T-cell (primary cell): ENCODE data around the gene SNAP47. TPM values are rescaled to one million over a fixed set of nuclear protein-coding genes. Genes with fewer than 3 reads are reported as not detected.

Experiments
- ATAC-seq, 4 experiments: fragments of 200-7000 bp in 3 of 4; fragments of 150-1000 bp in 1 of 4; cut with Tn5 transposase; replicated peaks in 1 of 4; 1 replicate in 3 of 4; 2 replicates in 1 of 4; pipeline ENCODE4 v1.10.0; 2021; ENCODE audit warnings: moderate library complexity in 3 of 4, mild to moderate bottlenecking in 2 of 4, moderate number of reproducible peaks in 1 of 4
- CTCF ChIA-PET, 2 donors: fragments of 300-600 bp; sonication (Branson Sonifier 250); formaldehyde crosslinking; loops; one replicate each; lab custom pipeline; 2022; ENCODE audit warnings: antibody characterized with exemption in 2 of 2; lab: Charles Lee
- POLR2A ChIA-PET, 2 donors: fragments of 300-600 bp; sonication (Branson Sonifier 250); formaldehyde crosslinking; loops; one replicate each; lab custom pipeline; 2022; ENCODE audit warnings: antibody characterized with exemption in 2 of 2; lab: Charles Lee
- DNase-seq, 35 experiments: peaks; one replicate each; pipeline versions ENCODE4 v3.0.0 to v3.0.0-alpha.2; 2013 to 2023
- H3K27ac ChIP-seq: one replicate; pipeline ENCODE4 v1.5.1; 2013; ENCODE audit warnings: low read length
- H3K27me3 ChIP-seq, 2 experiments: replicated peaks in 1 of 2; 1 replicate in 1 of 2; 2 replicates in 1 of 2; pipeline versions ENCODE4 v1.6.1 to v1.7.0; 2013; ENCODE audit warnings: low read length in 1 of 2, mixed read lengths in 1 of 2; ENCODE audit not compliant: control insufficient read depth in 2 of 2, insufficient read depth in 2 of 2; ENCODE audit errors: extremely low read depth in 1 of 2
- H3K36me3 ChIP-seq, 2 donors: 1 replicate in 1 of 2; 2 replicates in 1 of 2; pipeline versions ENCODE4 v1.6.1 to v1.7.0; 2013; ENCODE audit warnings: low read length in 1 of 2; ENCODE audit not compliant: control insufficient read depth in 2 of 2, insufficient read depth in 1 of 2; ENCODE audit errors: extremely low read depth in 1 of 2
- H3K4me1 ChIP-seq, 2 experiments: 1 replicate in 1 of 2; 2 replicates in 1 of 2; pipeline versions ENCODE4 v1.6.1 to v1.7.0; 2013; ENCODE audit warnings: low read length in 2 of 2, mixed read lengths in 1 of 2; ENCODE audit not compliant: insufficient read depth in 2 of 2, control insufficient read depth in 1 of 2; ENCODE audit errors: extremely low read depth in 1 of 2
- H3K4me3 ChIP-seq, 2 donors: 1 replicate in 1 of 2; 2 replicates in 1 of 2; pipeline versions ENCODE4 v1.5.1 to v1.7.0; 2013; ENCODE audit warnings: mild to moderate bottlenecking in 2 of 2, low read length in 1 of 2, moderate library complexity in 1 of 2; ENCODE audit not compliant: control insufficient read depth in 1 of 2; ENCODE audit errors: extremely low read depth in 1 of 2
- H3K9me3 ChIP-seq: 2 replicates; pipeline ENCODE4 v1.7.0; 2013
- H3K27ac Mint-ChIP-seq, 2 donors: one replicate each; pipeline ENCODE4 v1.8.0; 2020 to 2021; ENCODE audit warnings: mild to moderate bottlenecking in 2 of 2, mixed read lengths in 2 of 2
- H3K27me3 Mint-ChIP-seq, 2 donors: one replicate each; pipeline ENCODE4 v1.8.0; 2021 to 2022; ENCODE audit warnings: mixed read lengths in 2 of 2
- H3K36me3 Mint-ChIP-seq: one replicate; pipeline ENCODE4 v1.8.0; 2021; ENCODE audit warnings: mixed read lengths
- H3K4me1 Mint-ChIP-seq, 3 donors: one replicate each; pipeline ENCODE4 v1.8.0; 2020 to 2022; ENCODE audit warnings: mixed read lengths in 3 of 3, mild to moderate bottlenecking in 1 of 3
- H3K4me3 Mint-ChIP-seq, 3 donors: one replicate each; pipeline ENCODE4 v1.8.0; 2020 to 2022; ENCODE audit warnings: mild to moderate bottlenecking in 3 of 3, mixed read lengths in 3 of 3, moderate library complexity in 3 of 3
- H3K9me3 Mint-ChIP-seq, 3 donors: one replicate each; pipeline ENCODE4 v1.8.0; 2020 to 2022; ENCODE audit warnings: mixed read lengths in 3 of 3
- WGBS: methylation state at CpG from one replicate; pipeline ENCODE4 v1.1.5; 2013; ENCODE audit warnings: missing lambda C conversion rate; ENCODE audit not compliant: insufficient coverage; 5-methylcytosine and 5-hydroxymethylcytosine counted together
- total RNA-seq, 35 experiments: library from RNA in 6 of 35; stranded (reverse) in 6 of 35; fragments of 120-200 nt in 1 of 35; gene quantifications; one replicate each; pipeline versions ENCODE4 v1.2.1 to v1.2.4 and lab custom pipeline; 2013 to 2026

The SNAP47 gene
- total RNA-seq, 5 donors from 2014 or later (not counting 1 experiment from before 2014, with no cell fraction given) = 20.1 to 35.6 (median 30.7) TPM

GRCh38 chr1:227768125-227768439 is 32.8 kb downstream of the SNAP47 start:
- DNase-seq (no peak), ATAC-seq (no peak)
- ChIA-PET CTCF (no interaction called here), POLR2A (no interaction called here)
- Mint-ChIP-seq H3K4me3 (peak overlapping the region in 1 of 3 donors; percentile 77), H3K4me1 (peaks cover 52 to 68% (median 56%) of the 10 kb centered on the region in 3 donors), H3K9me3 (no peaks in the 10 kb centered on the region), H3K27me3 (no peaks in the 10 kb centered on the region), H3K36me3 (peaks cover 23% of the 10 kb centered on the region), H3K27ac (peak overlapping the region; percentile 6 to 95)
- Histone ChIP-seq H3K36me3 (peaks cover 7 to 15% of the 10 kb centered on the region in 2 donors), H3K4me3 (no peak overlapping the region), H3K4me1 (peaks cover 28 to 69% of the 10 kb centered on the region in 2 experiments), H3K27me3 (no peaks in the 10 kb centered on the region), H3K9me3 (no peaks in the 10 kb centered on the region), H3K27ac (no peak overlapping the region)
- WGBS = 96% methylated on average over 5 of the region's 7 CpGs

GRCh38 chr1:227768640-227769039 is 33.4 kb downstream of the SNAP47 start:
- no peaks in the 10 kb centered on the region for H3K27me3 Mint-ChIP-seq
- Histone ChIP-seq H3K9me3 (no peaks in the 10 kb centered on the region), H3K36me3 (peaks cover 7 to 15% of the 10 kb centered on the region in 2 donors), H3K27ac (no peak overlapping the region), H3K4me3 (no peak overlapping the region), H3K4me1 (peaks cover 23 to 69% of the 10 kb centered on the region in 2 experiments), H3K27me3 (no peaks in the 10 kb centered on the region)
- peaks cover 47 to 67% (median 55%) of the 10 kb centered on the region in 3 donors for H3K4me1 Mint-ChIP-seq
- DNase-seq (no peak), ATAC-seq (no peak)
- peaks cover 23% of the 10 kb centered on the region for H3K36me3 Mint-ChIP-seq
- H3K27ac Mint-ChIP-seq = no peak overlapping the region
- ChIA-PET POLR2A (no interaction called here), CTCF (no interaction called here)
- H3K9me3 Mint-ChIP-seq = no peaks in the 10 kb centered on the region
- 86% methylated on average over 1 of the region's 6 CpGs for WGBS
- H3K4me3 Mint-ChIP-seq = no peak overlapping the region

DNA sequence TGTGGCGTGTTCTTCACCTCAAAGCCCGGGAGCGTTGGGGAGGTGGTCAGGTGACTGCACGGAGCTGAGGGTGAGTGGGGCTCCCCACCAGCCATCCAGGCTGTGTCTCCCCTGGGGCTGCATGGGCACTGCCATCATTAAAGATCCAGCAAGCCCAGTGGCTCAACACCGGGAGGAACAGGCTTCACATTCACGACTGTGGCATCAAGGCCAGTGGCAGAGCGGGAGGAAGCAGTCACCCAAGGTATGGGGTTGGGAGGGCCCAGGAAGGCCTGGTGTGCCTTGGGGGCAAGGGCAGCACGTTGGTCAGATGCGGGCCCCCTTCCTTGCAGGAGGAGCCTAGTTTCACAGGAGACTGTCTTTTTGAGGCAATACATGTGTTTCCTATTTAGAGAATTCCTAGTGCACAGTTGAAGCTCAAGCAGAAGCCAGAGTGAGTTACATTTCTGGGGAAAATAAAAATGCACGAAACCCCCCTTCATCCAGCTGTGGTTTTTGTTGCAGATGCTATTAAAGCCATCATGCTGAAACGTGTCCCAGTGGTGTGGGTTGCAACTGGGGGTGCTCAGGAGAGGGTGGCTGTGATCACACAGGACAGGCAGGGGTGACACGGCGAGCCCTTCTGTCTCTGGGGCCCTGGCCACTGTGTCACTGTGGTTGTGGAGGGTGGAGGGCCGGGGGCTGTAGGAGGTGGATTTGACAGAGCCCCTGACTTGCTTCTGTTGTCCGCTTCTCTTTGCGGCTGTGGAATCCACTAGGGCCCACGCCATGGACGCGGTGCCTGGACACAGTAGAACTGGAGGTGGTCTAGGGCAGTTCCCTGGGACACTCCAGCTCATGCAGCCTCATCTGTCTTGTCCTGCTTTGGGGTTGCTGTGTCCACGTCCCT is 34.1 kb downstream of the SNAP47 start:
- H3K4me1 ChIP-seq = peaks cover 21 to 69% of the 10 kb centered on the region in 2 experiments
- POLR2A ChIA-PET = no interaction called here
- Mint-ChIP-seq H3K4me3 (no peak overlapping the region), H3K4me1 (peaks cover 47 to 67% (median 55%) of the 10 kb centered on the region in 3 donors), H3K27ac (no peak overlapping the region), H3K36me3 (peaks cover 29% of the 10 kb centered on the region), H3K27me3 (no peaks in the 10 kb centered on the region), H3K9me3 (no peaks in the 10 kb centered on the region)
- H3K27me3 ChIP-seq = no peaks in the 10 kb centered on the region
- CTCF ChIA-PET = no interaction called here
- DNase-seq (no peak), ATAC-seq (no peak)
- peaks cover 7 to 15% of the 10 kb centered on the region in 2 donors for H3K36me3 ChIP-seq
- 94% methylated on average over 13 of the region's 20 CpGs for WGBS
- no peak overlapping the region for H3K27ac ChIP-seq
- H3K9me3 ChIP-seq = no peaks in the 10 kb centered on the region
- no peak overlapping the region for H3K4me3 ChIP-seq

DNA sequence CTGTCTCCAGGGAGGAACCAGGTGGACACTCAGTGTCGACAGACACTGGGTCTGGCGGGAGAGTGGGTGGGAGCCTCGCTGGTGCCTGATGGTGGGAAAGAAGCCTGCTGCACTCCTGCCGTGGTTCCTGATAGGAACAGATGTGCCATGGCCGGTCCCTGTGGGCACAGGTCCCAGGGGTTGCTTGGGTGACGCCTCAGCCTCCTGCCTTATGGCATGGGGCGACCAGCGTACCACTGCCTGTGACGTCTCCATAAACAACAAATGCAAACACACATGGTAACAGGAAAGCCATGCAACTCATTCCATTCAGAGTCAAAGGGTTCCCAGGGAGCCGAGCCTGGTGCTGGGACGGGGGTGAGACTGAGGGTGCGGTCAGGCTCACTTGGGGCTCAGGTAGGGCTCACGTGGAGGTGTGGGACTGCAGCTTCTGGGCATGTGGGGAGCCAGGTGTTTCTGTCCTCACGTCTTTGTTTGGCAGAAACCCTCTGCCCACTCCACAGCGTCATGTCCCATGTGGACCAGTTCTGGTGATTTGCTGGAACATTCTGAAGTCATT is 34.8 kb downstream of the SNAP47 start:
- Histone ChIP-seq H3K4me3 (no peak overlapping the region), H3K27ac (no peak overlapping the region), H3K27me3 (no peaks in the 10 kb centered on the region), H3K9me3 (no peaks in the 10 kb centered on the region), H3K36me3 (peaks cover 8 to 18% of the 10 kb centered on the region in 2 donors), H3K4me1 (peaks cover 21 to 69% of the 10 kb centered on the region in 2 experiments)
- Mint-ChIP-seq H3K36me3 (peaks cover 31% of the 10 kb centered on the region), H3K9me3 (no peaks in the 10 kb centered on the region), H3K27ac (no peak overlapping the region), H3K4me1 (peaks cover 45 to 65% (median 55%) of the 10 kb centered on the region in 3 donors), H3K27me3 (no peaks in the 10 kb centered on the region), H3K4me3 (no peak overlapping the region)
- CTCF ChIA-PET = interaction anchor here in 1 of 2 donors (0.5 kb wide), 1 partner anchor 78 kb away, joined by 6 read pairs; no protein-coding TSS in a partner anchor
- ATAC-seq (no peak), DNase-seq (no peak)
- POLR2A ChIA-PET = no interaction called here
- WGBS = 96% methylated on average over 11 of the region's 15 CpGs

DNA sequence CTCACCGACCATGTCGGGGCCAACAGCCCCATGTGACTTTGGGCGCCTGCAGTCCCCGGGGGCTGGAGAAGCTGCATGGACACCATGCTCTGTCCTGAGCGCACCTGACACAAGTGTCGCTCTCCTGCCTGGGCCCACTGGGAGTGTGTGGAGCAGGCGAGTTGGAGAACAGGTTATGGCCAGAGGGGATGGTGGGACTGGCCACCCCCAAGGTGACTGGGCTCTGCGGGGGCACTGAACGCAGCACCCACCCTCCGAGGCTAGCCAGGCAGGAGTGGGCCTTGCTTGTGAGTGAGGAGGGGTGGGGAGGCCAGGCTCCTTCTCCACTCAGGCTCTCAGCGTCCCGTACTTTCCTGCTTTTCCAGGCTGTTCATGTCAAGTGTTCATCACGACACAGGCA is 35.6 kb downstream of the SNAP47 start:
- peak overlapping the region in 1 of 2 donors; percentile 1 for H3K27ac Mint-ChIP-seq
- Histone ChIP-seq H3K9me3 (no peaks in the 10 kb centered on the region), H3K27ac (no peak overlapping the region), H3K27me3 (no peaks in the 10 kb centered on the region), H3K36me3 (peaks cover 12 to 18% of the 10 kb centered on the region in 2 donors), H3K4me3 (no peak overlapping the region), H3K4me1 (peaks cover 15 to 65% of the 10 kb centered on the region in 2 experiments)
- WGBS = over 99% methylated on average over 11 of the region's 13 CpGs
- POLR2A ChIA-PET = interaction anchor here in 1 of 2 donors (0.6 kb wide), 1 partner anchor 48 kb away, joined by 3 read pairs; no protein-coding TSS in a partner anchor
- no peaks in the 10 kb centered on the region for H3K9me3 Mint-ChIP-seq
- DNase-seq (no peak), ATAC-seq (no peak)
- no peaks in the 10 kb centered on the region for H3K27me3 Mint-ChIP-seq
- peaks cover 31% of the 10 kb centered on the region for H3K36me3 Mint-ChIP-seq
- peaks cover 38 to 60% (median 49%) of the 10 kb centered on the region in 3 donors for H3K4me1 Mint-ChIP-seq
- CTCF ChIA-PET = interaction anchor here in 1 of 2 donors (0.5 kb wide), 1 partner anchor 77 kb away, joined by 6 read pairs; no protein-coding TSS in a partner anchor
- H3K4me3 Mint-ChIP-seq = no peak overlapping the region

DNA sequence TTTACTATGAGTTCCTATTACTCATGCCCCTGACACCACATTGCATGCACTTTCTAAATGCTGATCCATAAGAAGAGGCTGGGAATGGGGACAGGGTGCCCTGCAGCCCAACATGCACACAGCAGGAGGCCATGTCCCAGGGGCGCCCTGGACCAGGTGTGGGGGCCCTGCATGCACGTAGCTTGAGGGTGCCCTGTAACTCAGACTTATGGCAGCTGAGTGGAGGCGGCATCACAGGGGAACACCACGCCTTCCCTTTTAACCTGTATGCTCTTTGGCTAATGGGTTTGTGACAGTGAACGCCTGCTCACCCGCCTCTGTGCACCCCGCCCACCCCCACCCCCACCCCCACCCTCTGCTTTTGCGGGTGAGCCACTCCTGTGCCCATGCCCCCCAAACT is 36.1 kb downstream of the SNAP47 start:
- ChIA-PET POLR2A (no interaction called here), CTCF (no interaction called here)
- H3K27ac ChIP-seq = no peak overlapping the region
- no peaks in the 10 kb centered on the region for H3K9me3 ChIP-seq
- no peaks in the 10 kb centered on the region for H3K27me3 Mint-ChIP-seq
- WGBS = 100% methylated on average over 2 of the region's 8 CpGs
- H3K4me1 Mint-ChIP-seq = peaks cover 33 to 57% (median 46%) of the 10 kb centered on the region in 3 donors
- H3K4me3 Mint-ChIP-seq = no peak overlapping the region
- H3K4me3 ChIP-seq = no peak overlapping the region
- H3K36me3 ChIP-seq = peaks cover 12 to 22% of the 10 kb centered on the region in 2 donors
- H3K4me1 ChIP-seq = peaks cover 13 to 65% of the 10 kb centered on the region in 2 experiments
- H3K27me3 ChIP-seq = no peaks in the 10 kb centered on the region
- peaks cover 34% of the 10 kb centered on the region for H3K36me3 Mint-ChIP-seq
- H3K9me3 Mint-ChIP-seq = no peaks in the 10 kb centered on the region
- no peak overlapping the region for H3K27ac Mint-ChIP-seq
- DNase-seq = no peak
- no peak for ATAC-seq
